Astrocyte of the spinal cord (primary cell): ENCODE results near the gene TENM3.

Source experiments
- DNase-seq: peaks from one replicate; pipeline ENCODE4 v3.0.0; 2011; ENCODE audit warnings: low read depth, low spot score
- H3K4me3 ChIP-seq: 2 replicates; pipeline ENCODE4 v1.5.1; 2011; ENCODE audit warnings: low read depth, mild to moderate bottlenecking, low read length, moderate library complexity
- in situ Hi-C: cut with HindIII; loops from 2 replicates; pipeline ENCODE4 v1.10.0; 2017; ENCODE audit warnings: low sequenced_read_pairs
- TF ChIP-seq, protein P1 (sequence below): IDR thresholded peaks from 2 replicates; pipeline ENCODE4 v1.5.1; 2012; ENCODE audit warnings: low read depth, mild to moderate bottlenecking, low read length, inconsistent platforms

The TENM3 gene

DNA sequence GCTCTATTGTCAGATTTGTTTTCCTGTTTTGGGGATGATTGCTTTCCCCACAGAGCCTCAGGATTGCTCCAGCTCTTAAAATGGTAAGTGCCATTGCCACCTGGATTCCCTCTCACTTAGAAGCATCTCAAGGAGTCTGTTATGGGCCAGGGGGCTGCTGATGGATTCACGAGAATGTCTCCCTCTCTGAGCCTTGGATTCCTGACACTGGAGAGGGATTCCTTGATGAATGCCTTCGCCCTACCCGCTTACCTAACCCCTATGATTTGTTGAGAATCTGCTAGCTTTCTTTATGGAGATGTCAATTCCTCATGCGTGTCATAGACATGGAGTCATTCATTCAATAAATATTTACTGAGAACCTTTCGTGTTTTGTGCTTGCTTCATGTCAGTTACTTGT lies 36.9 kb upstream of the TENM3 start:
- no peak overlapping the region for H3K4me3 ChIP-seq
- TF ChIP-seq, protein P1, sequence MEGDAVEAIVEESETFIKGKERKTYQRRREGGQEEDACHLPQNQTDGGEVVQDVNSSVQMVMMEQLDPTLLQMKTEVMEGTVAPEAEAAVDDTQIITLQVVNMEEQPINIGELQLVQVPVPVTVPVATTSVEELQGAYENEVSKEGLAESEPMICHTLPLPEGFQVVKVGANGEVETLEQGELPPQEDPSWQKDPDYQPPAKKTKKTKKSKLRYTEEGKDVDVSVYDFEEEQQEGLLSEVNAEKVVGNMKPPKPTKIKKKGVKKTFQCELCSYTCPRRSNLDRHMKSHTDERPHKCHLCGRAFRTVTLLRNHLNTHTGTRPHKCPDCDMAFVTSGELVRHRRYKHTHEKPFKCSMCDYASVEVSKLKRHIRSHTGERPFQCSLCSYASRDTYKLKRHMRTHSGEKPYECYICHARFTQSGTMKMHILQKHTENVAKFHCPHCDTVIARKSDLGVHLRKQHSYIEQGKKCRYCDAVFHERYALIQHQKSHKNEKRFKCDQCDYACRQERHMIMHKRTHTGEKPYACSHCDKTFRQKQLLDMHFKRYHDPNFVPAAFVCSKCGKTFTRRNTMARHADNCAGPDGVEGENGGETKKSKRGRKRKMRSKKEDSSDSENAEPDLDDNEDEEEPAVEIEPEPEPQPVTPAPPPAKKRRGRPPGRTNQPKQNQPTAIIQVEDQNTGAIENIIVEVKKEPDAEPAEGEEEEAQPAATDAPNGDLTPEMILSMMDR = no peak
- no peak for DNase-seq
- in situ Hi-C loops = no loop called here

DNA sequence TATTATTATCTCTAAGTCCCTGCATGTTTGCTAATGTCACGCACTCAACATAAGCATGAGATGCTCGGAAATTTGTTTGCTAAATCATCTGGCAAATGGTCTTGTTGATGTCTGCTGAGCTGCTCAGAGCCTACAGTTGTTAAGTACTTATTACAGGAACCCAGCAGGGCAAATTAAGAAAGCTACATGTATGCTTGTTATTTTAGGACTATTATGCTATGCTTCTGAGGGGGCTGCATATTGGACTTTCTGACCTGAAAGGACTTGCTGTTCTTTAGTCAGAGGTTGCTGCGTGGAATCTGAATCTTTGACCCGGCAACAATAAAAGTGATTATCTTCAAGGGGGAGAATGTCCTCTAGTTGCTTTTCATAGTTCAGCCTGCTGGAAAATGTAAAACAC lies 36.3 kb upstream of the TENM3 start:
- DNase-seq = peak; percentile 47
- H3K4me3 ChIP-seq = no peak overlapping the region
- in situ Hi-C loops = no loop called here
- TF ChIP-seq, protein P1 = no peak

DNA sequence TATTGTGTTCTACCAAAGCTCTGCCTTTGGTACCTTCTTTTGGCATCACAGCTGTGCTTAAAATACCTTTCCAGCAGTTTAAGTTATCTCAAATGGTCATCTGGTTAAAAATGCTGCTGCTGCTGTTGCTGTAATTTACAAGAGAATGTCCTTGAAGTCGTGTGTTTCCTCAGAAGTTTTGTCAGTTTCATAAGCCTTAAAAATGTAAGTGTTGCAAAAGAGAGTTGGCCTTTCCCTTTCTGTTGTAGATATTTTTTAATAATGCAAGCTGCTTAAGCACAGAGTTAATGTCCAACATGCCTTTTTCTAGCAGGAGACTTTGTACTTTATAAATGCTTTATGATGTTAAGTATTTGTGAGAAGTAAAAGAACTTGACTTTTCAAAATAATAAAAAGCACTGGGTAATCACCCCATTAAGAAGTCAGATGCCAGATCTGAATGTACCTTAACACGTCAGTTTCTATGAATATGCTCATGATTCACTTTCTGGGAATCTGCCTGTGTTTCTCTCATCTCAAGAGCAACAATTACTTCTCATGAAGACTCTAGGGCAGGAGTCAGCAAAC lies 35.3 kb upstream of the TENM3 start:
- DNase-seq = peak; percentile 93
- no peak overlapping the region for H3K4me3 ChIP-seq
- TF ChIP-seq, protein P1 = no peak
- in situ Hi-C loops = no loop called here

DNA sequence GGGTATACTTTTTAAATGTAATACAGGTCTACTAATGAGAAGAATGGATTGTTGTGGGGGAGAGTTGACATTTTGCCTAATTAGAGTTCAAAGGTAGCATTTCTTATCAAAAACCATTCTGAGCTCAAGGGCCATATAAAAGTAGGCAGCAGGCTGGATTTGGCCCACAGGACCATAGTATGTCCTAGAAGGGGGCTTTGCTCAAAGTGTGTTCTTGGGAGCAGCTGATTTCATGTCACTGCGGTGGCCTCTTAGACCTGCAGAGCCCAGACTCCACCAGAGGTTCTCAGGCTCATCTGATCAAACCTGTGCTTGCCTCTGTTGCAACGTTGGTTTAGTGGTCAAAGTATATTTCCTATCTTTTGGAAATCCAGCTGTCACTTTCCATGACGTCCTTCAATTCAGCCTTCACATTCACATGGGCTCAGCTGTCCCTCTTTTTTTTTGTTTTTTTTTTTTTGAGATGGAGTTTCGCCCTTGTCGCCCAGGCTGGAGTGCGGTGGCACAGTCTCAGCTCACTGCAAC lies 34.6 kb upstream of the TENM3 start:
- TF ChIP-seq, protein P1 = no peak
- no peak overlapping the region for H3K4me3 ChIP-seq
- no peak for DNase-seq
- in situ Hi-C loops = no loop called here

DNA sequence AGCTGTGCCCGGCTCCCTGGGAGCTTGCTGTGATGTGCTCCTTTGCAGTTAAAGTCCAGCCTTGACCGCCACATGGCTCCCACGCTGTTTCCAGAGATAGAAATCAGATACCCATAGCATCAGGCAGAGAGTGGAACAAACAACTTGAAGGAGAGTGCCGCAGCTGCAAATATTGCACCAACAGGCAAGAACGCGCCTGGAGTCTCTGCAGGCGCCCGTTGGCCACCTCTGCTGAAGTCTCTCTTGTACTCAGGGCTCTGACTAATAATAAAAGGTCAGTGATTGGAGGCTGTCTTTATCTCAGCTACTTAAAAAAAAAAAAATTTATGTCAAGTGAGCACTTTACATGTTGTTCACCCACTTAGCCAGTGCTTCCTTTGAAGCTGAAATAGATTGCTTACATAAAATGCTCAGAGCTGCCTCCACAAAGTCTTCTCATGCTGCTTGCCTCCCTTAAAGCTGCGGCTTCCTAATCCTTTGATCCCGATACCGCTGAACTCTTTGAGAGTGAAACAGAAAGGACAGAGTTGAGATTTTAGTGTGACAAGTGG lies 30.9 kb upstream of the TENM3 start:
- no peak overlapping the region for H3K4me3 ChIP-seq
- TF ChIP-seq, protein P1 = no peak
- DNase-seq = peak; percentile 63
- in situ Hi-C loops = no loop called here

DNA sequence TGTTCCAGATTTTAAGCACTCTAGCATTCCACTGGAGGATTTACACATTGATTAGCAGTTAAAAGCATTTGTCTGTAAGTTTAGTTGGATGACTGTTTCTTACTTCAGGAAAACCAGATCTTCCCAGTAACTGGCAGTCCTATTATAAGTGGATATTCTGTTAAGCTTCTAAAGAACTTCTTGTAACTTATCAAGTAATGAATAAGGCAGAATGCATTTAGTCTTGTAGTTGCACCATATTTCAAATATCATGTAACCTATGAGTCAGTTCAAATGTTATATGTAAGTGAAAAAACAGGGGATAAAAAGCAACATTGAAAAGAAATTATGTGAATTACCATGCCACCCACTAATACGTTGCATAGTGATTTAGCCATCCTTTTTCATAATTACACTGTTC lies 30.2 kb upstream of the TENM3 start:
- in situ Hi-C loops = no loop called here
- no peak overlapping the region for H3K4me3 ChIP-seq

More for the DNA sequence above, 30.2 kb upstream of the TENM3 start:
- TF ChIP-seq, protein P1 = no peak
- no peak for DNase-seq
